ENCODE measurements around the gene SHQ1. TPM values are rescaled to one million over a fixed set of nuclear protein-coding genes. Genes with fewer than 3 reads are reported as not detected.

The SHQ1 gene
- total RNA-seq, 2 experiments from 2014 or later: 27.4 to 30.7 TPM

DNA sequence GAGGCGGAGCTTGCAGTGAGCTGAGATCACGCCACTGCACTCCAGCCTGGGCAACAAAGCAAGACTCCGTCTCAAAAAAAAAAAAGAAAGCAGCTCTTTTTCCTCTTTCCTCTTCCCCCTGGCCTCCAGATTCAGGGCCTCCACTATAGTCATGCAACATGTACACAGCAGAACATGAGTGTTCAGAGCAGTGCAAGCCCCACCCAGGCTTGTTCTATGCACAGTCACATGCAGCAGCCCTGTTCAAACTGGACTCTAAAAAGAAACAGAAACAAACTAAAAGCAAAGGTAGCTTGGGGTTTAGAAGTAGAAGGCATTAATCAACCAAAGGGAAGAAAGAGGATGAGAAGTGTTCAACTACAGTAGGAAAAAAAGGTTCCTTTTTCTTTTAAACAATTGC is 11.8 kb downstream of the SHQ1 start:
- DNase-seq: no peak
- Mint-ChIP-seq H3K9me3 (ENCODE audit: low read depth) (no peaks in the 10 kb centered on the region), H3K27me3 (no peaks in the 10 kb centered on the region), H3K36me3 (peaks cover 27% of the 10 kb centered on the region), H3K27ac (no peak overlapping the region), H3K4me3 (no peak overlapping the region), H3K4me1 (no peaks in the 10 kb centered on the region)
- CTCF ChIA-PET: interaction anchor here (1.3 kb wide), 1 partner anchor 13 kb away, joined by 7 read pairs; no protein-coding TSS in a partner anchor
- ATAC-seq: no peak

- DNase-seq (no peak), ATAC-seq (no peak)
- CTCF ChIA-PET: interaction anchor here (1.2 to 1.5 kb wide), 3 partner anchors 8 to 955 kb away, joined by 3 to 8 read pairs (median 4); no protein-coding TSS in a partner anchor
- Mint-ChIP-seq H3K27ac (no peak overlapping the region), H3K36me3 (peaks cover 24% of the 10 kb centered on the region), H3K4me1 (no peaks in the 10 kb centered on the region), H3K27me3 (no peaks in the 10 kb centered on the region), H3K4me3 (no peak overlapping the region), H3K9me3 (ENCODE audit: low read depth) (no peaks in the 10 kb centered on the region)
Measured at GRCh38 chr3:72830452-72831223, 17.6 kb downstream of the SHQ1 start.

DNA sequence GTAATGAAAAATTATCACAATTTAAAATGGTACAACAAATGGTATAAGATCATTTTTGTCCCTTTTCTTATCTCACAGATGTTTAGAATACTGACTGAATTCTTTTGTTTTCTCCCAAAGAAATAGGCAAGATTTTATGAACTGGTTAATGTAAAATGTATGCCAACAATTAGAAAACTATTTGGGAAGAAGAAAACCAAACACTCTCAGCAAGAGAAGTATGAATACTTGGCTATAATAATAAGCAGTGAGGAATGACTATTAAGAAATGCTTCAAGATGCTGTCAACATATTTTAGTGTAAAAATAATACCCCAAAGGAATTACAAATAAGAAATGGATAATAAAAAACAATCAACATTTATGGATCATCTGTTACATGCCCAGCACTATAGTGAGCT is 18.5 kb downstream of the SHQ1 start:
- CTCF ChIA-PET: interaction anchor here (1.5 kb wide), 1 partner anchor 954 kb away, joined by 4 read pairs; no protein-coding TSS in a partner anchor
- Mint-ChIP-seq H3K27me3 (no peaks in the 10 kb centered on the region), H3K4me3 (no peak overlapping the region), H3K36me3 (peaks cover 22% of the 10 kb centered on the region), H3K27ac (no peak overlapping the region), H3K9me3 (ENCODE audit: low read depth) (no peaks in the 10 kb centered on the region), H3K4me1 (no peaks in the 10 kb centered on the region)
- no peak for ATAC-seq
- DNase-seq: no peak

- ATAC-seq (peak; percentile 41), DNase-seq (no peak)
- Mint-ChIP-seq H3K36me3 (peaks cover 5% of the 10 kb centered on the region), H3K27me3 (no peaks in the 10 kb centered on the region), H3K9me3 (ENCODE audit: low read depth) (no peaks in the 10 kb centered on the region), H3K4me3 (no peak overlapping the region), H3K4me1 (peaks cover 8% of the 10 kb centered on the region), H3K27ac (no peak overlapping the region)
- CTCF ChIA-PET: interaction anchor here (1.1 to 6.2 kb wide), 14 partner anchors 10 to 1091 kb away, joined by 3 to 42 read pairs (median 6); partner anchors contain the start of gene SHQ1
Measured at GRCh38 chr3:72821161-72821781, 27.0 kb downstream of the SHQ1 start.

DNA sequence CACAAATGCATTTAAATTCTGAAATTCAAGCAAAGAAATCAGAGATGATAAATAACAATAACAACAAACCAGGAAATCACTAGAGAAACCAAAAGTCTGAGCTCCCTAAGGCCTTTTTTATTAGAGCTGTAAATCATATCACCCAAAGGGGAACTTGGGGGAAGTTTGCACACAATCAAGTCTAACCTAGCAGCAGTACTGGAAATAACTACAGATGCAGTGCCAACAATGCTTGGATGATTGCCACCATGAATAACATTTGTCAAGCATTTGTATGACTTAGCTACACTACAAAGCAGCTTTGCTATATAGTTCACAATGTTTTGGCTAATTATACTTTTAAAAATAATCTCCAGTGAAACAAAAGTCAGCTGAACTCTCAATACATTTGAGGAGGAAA is 27.8 kb downstream of the SHQ1 start:
- CTCF ChIA-PET: interaction anchor here (1.5 to 6.2 kb wide), 4 partner anchors 27 to 944 kb away, joined by 4 to 42 read pairs (median 10); partner anchors contain the start of gene SHQ1
- Mint-ChIP-seq H3K4me1 (peaks cover 11% of the 10 kb centered on the region), H3K9me3 (ENCODE audit: low read depth) (no peaks in the 10 kb centered on the region), H3K36me3 (peaks cover 5% of the 10 kb centered on the region), H3K27me3 (no peaks in the 10 kb centered on the region), H3K27ac (no peak overlapping the region), H3K4me3 (no peak overlapping the region)
- DNase-seq (no peak), ATAC-seq (no peak)

- Mint-ChIP-seq H3K36me3 (peaks cover 12% of the 10 kb centered on the region), H3K27me3 (no peaks in the 10 kb centered on the region), H3K4me1 (peaks cover 11% of the 10 kb centered on the region), H3K27ac (no peak overlapping the region), H3K4me3 (no peak overlapping the region), H3K9me3 (ENCODE audit: low read depth) (no peaks in the 10 kb centered on the region)
- CTCF ChIA-PET: interaction anchor here (1.1 to 6.2 kb wide), 5 partner anchors 10 to 943 kb away, joined by 3 to 42 read pairs (median 5); no protein-coding TSS in a partner anchor
- DNase-seq (no peak), ATAC-seq (no peak)
Measured at GRCh38 chr3:72818905-72819304, 29.3 kb downstream of the SHQ1 start.

DNA sequence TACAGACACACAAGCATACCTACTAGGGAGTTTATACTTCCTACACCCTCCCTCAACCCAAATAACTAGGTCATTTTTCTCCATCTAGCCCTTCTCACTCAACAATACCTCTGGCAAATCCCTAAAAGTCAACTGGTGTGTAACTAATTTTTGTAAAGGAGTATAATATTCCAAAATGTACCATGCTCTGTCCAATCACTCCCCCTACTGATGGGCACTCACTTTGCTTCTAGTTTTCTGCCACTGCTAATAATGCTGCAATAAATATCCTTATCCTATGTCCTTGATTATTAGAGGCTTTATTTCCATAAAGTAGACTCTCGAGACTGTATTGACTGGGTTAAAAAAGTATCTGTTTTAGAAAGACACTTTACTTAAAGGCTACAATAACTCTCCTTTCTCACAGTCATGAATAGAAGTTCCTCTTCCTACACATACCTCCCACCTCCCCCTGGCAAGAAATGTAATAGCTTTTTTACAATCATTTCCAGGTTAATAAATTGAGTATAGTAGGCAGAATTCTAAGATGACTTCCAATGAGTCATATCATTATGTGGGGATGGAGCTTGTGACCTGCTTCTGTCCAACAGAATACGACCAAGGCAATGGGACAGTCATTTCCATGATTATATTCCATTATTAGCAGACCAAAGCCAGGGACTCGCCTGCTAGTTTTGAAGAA is 30.0 kb downstream of the SHQ1 start:
- no peak for DNase-seq
- no peak for ATAC-seq
- Mint-ChIP-seq H3K4me1 (peaks cover 11% of the 10 kb centered on the region), H3K36me3 (peaks cover 13% of the 10 kb centered on the region), H3K27me3 (no peaks in the 10 kb centered on the region), H3K9me3 (ENCODE audit: low read depth) (no peaks in the 10 kb centered on the region), H3K27ac (no peak overlapping the region), H3K4me3 (no peak overlapping the region)
- CTCF ChIA-PET: interaction anchor here (0.6 to 6.2 kb wide), 5 partner anchors 9 to 942 kb away, joined by 3 to 42 read pairs (median 3); no protein-coding TSS in a partner anchor

- DNase-seq: peak; percentile 49
- no peak overlapping the region for H3K27ac Mint-ChIP-seq
- no peaks in the 10 kb centered on the region for H3K27me3 Mint-ChIP-seq
- no peak overlapping the region for H3K4me3 Mint-ChIP-seq
- peak; percentile 55 for ATAC-seq
- CTCF ChIA-PET: interaction anchor here (1.1 kb wide), 1 partner anchor 942 kb away, joined by 4 read pairs; no protein-coding TSS in a partner anchor
- peaks cover 11% of the 10 kb centered on the region for H3K4me1 Mint-ChIP-seq
- H3K9me3 Mint-ChIP-seq (ENCODE audit: low read depth): no peaks in the 10 kb centered on the region
- peaks cover 17% of the 10 kb centered on the region for H3K36me3 Mint-ChIP-seq
Measured at GRCh38 chr3:72816862-72817355, 31.3 kb downstream of the SHQ1 start.

DNA sequence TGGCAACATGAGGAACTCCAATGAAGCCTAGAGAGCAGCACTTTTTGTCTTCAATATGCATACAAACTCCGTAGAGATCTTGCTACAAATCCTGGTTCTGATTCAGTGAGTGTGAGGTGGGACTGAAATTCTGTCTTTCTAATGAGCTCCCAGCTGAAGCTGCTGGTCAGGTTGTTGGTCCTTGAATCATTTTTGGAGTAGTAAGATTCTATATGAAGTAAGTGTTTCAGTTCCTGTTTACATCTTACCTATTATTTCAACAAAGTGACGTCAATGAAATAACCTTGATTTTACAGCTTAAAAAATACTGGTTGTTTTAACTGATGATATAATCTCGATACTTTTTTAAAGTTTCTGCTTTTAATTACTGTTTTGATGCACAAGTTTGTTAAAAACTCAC is 33.9 kb downstream of the SHQ1 start:
- CTCF ChIA-PET: interaction anchor here (1.1 to 1.3 kb wide), 2 partner anchors 149 to 348 kb away, joined by 3 read pairs; no protein-coding TSS in a partner anchor
- Mint-ChIP-seq H3K4me3 (no peak overlapping the region), H3K27me3 (no peaks in the 10 kb centered on the region), H3K9me3 (ENCODE audit: low read depth) (no peaks in the 10 kb centered on the region), H3K27ac (no peak overlapping the region), H3K36me3 (peaks cover 20% of the 10 kb centered on the region), H3K4me1 (peaks cover 13% of the 10 kb centered on the region)
- DNase-seq (no peak), ATAC-seq (no peak)

DNA sequence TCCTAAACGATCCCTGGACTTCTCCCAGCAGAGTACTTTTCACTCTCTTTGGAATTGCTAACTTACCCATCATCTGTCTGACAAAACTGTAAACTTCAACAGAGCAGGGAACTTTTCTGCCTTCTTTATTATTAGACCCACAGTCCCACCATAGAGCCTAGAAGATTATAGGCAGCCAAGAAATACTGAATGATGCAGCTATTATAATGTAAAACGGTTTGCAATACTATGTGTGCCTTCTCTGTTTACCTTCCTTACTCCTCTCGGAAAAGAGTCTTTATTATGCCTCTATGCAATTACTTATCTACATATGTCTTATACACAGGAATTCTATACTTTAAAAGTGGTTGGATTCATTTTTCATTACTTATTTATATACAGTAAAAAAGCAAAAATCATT is 36.0 kb downstream of the SHQ1 start:
- Mint-ChIP-seq H3K27me3 (no peaks in the 10 kb centered on the region), H3K27ac (no peak overlapping the region), H3K9me3 (ENCODE audit: low read depth) (no peaks in the 10 kb centered on the region), H3K36me3 (peaks cover 21% of the 10 kb centered on the region), H3K4me3 (no peak overlapping the region), H3K4me1 (peaks cover 11% of the 10 kb centered on the region)
- ATAC-seq (no peak), DNase-seq (no peak)
- CTCF ChIA-PET: interaction anchor here (0.9 kb wide), 1 partner anchor 10 kb away, joined by 4 read pairs; no protein-coding TSS in a partner anchor

DNA sequence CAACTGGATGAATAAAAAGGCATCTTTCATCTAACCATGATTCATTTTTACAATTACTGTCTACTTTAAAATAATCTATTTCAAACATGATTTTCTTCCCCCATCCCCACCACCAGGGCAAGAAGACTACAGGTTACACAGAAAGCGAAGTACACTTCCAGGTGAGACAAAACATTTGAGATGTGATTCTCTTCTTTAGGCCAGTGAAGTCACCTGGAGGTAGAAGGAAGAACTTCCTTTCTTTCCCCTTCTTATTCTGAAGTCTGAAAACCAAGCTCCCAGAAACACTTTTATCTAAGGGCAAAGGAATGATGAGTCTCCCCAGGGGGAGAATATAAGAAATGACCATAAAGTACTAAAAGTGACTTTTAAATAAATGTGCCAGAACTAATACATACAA is 36.7 kb downstream of the SHQ1 start:
- peaks cover 6% of the 10 kb centered on the region for H3K4me1 Mint-ChIP-seq
- DNase-seq: no peak
- H3K9me3 Mint-ChIP-seq (ENCODE audit: low read depth): no peaks in the 10 kb centered on the region
- no peaks in the 10 kb centered on the region for H3K27me3 Mint-ChIP-seq
- no peak overlapping the region for H3K4me3 Mint-ChIP-seq
- CTCF ChIA-PET: interaction anchor here (0.9 kb wide), 1 partner anchor 11 kb away, joined by 4 read pairs; no protein-coding TSS in a partner anchor
- H3K36me3 Mint-ChIP-seq: peaks cover 19% of the 10 kb centered on the region
- no peak overlapping the region for H3K27ac Mint-ChIP-seq
- ATAC-seq: no peak

- Mint-ChIP-seq H3K36me3 (peaks cover 19% of the 10 kb centered on the region), H3K27ac (no peak overlapping the region), H3K9me3 (ENCODE audit: low read depth) (no peaks in the 10 kb centered on the region), H3K27me3 (no peaks in the 10 kb centered on the region), H3K4me3 (no peak overlapping the region), H3K4me1 (peaks cover 2% of the 10 kb centered on the region)
- ATAC-seq: no peak
- CTCF ChIA-PET: no interaction called here
- DNase-seq: no peak
Measured at GRCh38 chr3:72810659-72811434, 37.4 kb downstream of the SHQ1 start.

Data from activated CD8-positive, alpha-beta memory T cell treated with anti-CD3 and anti-CD28 coated beads, Interleukin-2, amount 10 ng/mL, durations not matched to agents 7 days and 5 days (primary cell).